ENCODE data around the gene AMBP. TPM values are rescaled to one million over a fixed set of nuclear protein-coding genes. Genes with fewer than 3 reads are reported as not detected.

Gene AMBP
- total and polyA plus RNA-seq, 2 donors (not counting 1 experiment from before 2014, with no cell fraction given), result not detected

DNA sequence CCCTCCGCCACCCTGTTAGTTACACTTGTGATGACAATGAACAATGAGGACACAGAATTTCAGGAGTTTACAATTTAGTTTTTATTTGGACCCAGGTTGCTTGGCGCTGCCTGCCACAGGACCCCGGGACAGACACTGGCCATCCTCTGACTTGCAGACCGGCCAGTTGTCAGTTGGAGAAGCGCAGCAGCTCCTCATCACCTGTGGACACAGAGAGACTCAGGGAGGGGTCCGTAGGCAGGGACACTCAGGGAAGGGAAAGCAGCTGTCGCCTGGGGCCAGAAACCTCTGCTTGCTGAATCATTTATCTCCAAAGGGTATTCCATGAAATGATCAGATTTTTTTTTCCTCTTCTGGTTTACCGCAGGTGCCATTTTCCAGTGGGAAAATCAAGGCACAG, 18.0 kb downstream of the AMBP start:
- DNase-seq (no peak), ATAC-seq (ENCODE audit: low read depth) (no peak)
- 97% methylated on average over 5 of the region's 8 CpGs for WGBS (ENCODE audit: insufficient coverage)
- Histone ChIP-seq H3K79me2 (ENCODE audit: control insufficient read depth, insufficient read depth, low read length) (no peaks in the 10 kb centered on the region), H3K27ac (ENCODE audit: low read length in 2 of 2) (no peak overlapping the region), H3K36me3 (replicated peaks in 1 of 2; ENCODE audit: control extremely low read depth in 1 of 2, control insufficient read depth in 1 of 2, extremely low read depth in 1 of 2, insufficient read depth in 2 of 2, low read length in 1 of 2) (no peaks in the 10 kb centered on the region), H3K27me3 (replicated peaks in 1 of 4; ENCODE audit: control extremely low read depth in 1 of 4, control insufficient read depth in 3 of 4, insufficient read depth in 4 of 4, low read length in 3 of 4) (peaks cover 0 to 3% (median 0%) of the 10 kb centered on the region in 4 experiments), H3K9ac (ENCODE audit: low read length) (no peak overlapping the region), H3K4me2 (replicated peaks; ENCODE audit: low read depth, low read length, poor library complexity, severe bottlenecking) (no peak overlapping the region), H3K9me3 (ENCODE audit: control extremely low read depth in 1 of 3, control insufficient read depth in 2 of 3, insufficient read depth in 1 of 3, low read length in 2 of 3) (no peaks in the 10 kb centered on the region), H3K4me3 (ENCODE audit: control extremely low read depth in 1 of 5, extremely low read depth in 1 of 5, insufficient read depth in 1 of 5, low read depth in 2 of 5, low read length in 4 of 5) (no peak overlapping the region), H3K4me1 (ENCODE audit: control insufficient read depth in 2 of 2, insufficient read depth in 2 of 2, low read length in 2 of 2) (no peaks in the 10 kb centered on the region), H2AFZ (ENCODE audit: insufficient read depth, low read depth, low read length, poor library complexity, severe bottlenecking) (no peak overlapping the region), H4K20me1 (ENCODE audit: control insufficient read depth, insufficient read depth, low read length, poor library complexity, severe bottlenecking) (no peaks in the 10 kb centered on the region)
- H3K4me1 Mint-ChIP-seq, result peaks cover 5% of the 10 kb centered on the region
- no peak for TF ChIP-seq CTCF (IDR thresholded peaks at IDR 0.05)
- TF ChIP-seq EZH2 (IDR thresholded peaks at IDR 0.05; ENCODE audit: borderline replicate concordance, insufficient read depth, low read depth, low read length, poor library complexity, severe bottlenecking), result no peak
- CTCF ChIA-PET, result no interaction called here
- peaks cover 22% of the 10 kb centered on the region for H3K27me3 Mint-ChIP-seq
- intact Hi-C loops (cut with micrococcal nuclease), result no loop called here
- no peak overlapping the region for H3K4me3 Mint-ChIP-seq
- H3K27ac Mint-ChIP-seq, result no peak overlapping the region
- POLR2A ChIA-PET, result no interaction called here
- H3K9me3 Mint-ChIP-seq (ENCODE audit: insufficient read depth), result no peaks in the 10 kb centered on the region

- CTCF ChIA-PET, result no interaction called here
- H3K9me3 Mint-ChIP-seq (ENCODE audit: insufficient read depth), result no peaks in the 10 kb centered on the region
- POLR2A ChIA-PET, result no interaction called here
Observed at GRCh38 chr9:114059047-114059803, 18.9 kb downstream of the AMBP start.

More at GRCh38 chr9:114059047-114059803, 18.9 kb downstream of the AMBP start:
- Mint-ChIP-seq H3K4me3 (no peak overlapping the region), H3K27ac (no peak overlapping the region), H3K4me1 (peaks cover 5% of the 10 kb centered on the region), H3K27me3 (peaks cover 22% of the 10 kb centered on the region)
- Histone ChIP-seq H2AFZ (ENCODE audit: insufficient read depth, low read depth, low read length, poor library complexity, severe bottlenecking) (no peak overlapping the region), H3K27ac (ENCODE audit: low read length in 2 of 2) (no peak overlapping the region), H3K4me2 (replicated peaks; ENCODE audit: low read depth, low read length, poor library complexity, severe bottlenecking) (no peak overlapping the region), H3K27me3 (replicated peaks in 1 of 4; ENCODE audit: control extremely low read depth in 1 of 4, control insufficient read depth in 3 of 4, insufficient read depth in 4 of 4, low read length in 3 of 4) (peaks cover 0 to 3% (median 0%) of the 10 kb centered on the region in 4 experiments), H3K4me1 (ENCODE audit: control insufficient read depth in 2 of 2, insufficient read depth in 2 of 2, low read length in 2 of 2) (no peaks in the 10 kb centered on the region), H3K36me3 (replicated peaks in 1 of 2; ENCODE audit: control extremely low read depth in 1 of 2, control insufficient read depth in 1 of 2, extremely low read depth in 1 of 2, insufficient read depth in 2 of 2, low read length in 1 of 2) (no peaks in the 10 kb centered on the region), H3K4me3 (ENCODE audit: control extremely low read depth in 1 of 5, extremely low read depth in 1 of 5, insufficient read depth in 1 of 5, low read depth in 2 of 5, low read length in 4 of 5) (no peak overlapping the region), H3K79me2 (ENCODE audit: control insufficient read depth, insufficient read depth, low read length) (no peaks in the 10 kb centered on the region), H3K9me3 (ENCODE audit: control extremely low read depth in 1 of 3, control insufficient read depth in 2 of 3, insufficient read depth in 1 of 3, low read length in 2 of 3) (no peaks in the 10 kb centered on the region), H4K20me1 (ENCODE audit: control insufficient read depth, insufficient read depth, low read length, poor library complexity, severe bottlenecking) (no peaks in the 10 kb centered on the region), H3K9ac (ENCODE audit: low read length) (no peak overlapping the region)
- ATAC-seq (ENCODE audit: low read depth) (no peak), DNase-seq (no peak)
- intact Hi-C loops (cut with micrococcal nuclease), result no loop called here
- TF ChIP-seq CTCF (IDR thresholded peaks at IDR 0.05), result no peak
- no peak for TF ChIP-seq EZH2 (IDR thresholded peaks at IDR 0.05; ENCODE audit: borderline replicate concordance, insufficient read depth, low read depth, low read length, poor library complexity, severe bottlenecking)
- 71% methylated on average over 4 of the region's 8 CpGs for WGBS (ENCODE audit: insufficient coverage)
